CD14-positive monocyte (primary cell): ENCODE results near the gene C19orf44. TPM values are rescaled to one million over a fixed set of nuclear protein-coding genes. Genes with fewer than 3 reads are reported as not detected.
"Not testable (repeated sequence)": the region's sequence is repeated elsewhere in the genome, so short reads cannot be mapped to it uniquely, and the experiment has no call there.

Source experiments
- DNase-seq, 3 donors: peaks; one replicate each; pipeline ENCODE4 v3.0.0-alpha.2; 2011 to 2022
- H2AFZ ChIP-seq: 2 replicates; pipeline ENCODE4 v1.6.0; 2012; ENCODE audit warnings: mild to moderate bottlenecking, low read depth, low read length, inconsistent platforms; ENCODE audit not compliant: insufficient read depth, poor library complexity, severe bottlenecking
- H3K27ac ChIP-seq, 2 donors: 1 replicate in 1 of 2; 2 replicates in 1 of 2; pipeline ENCODE4 v1.5.1; 2012 to 2013; ENCODE audit warnings: low read length in 2 of 2, control low read depth in 1 of 2, inconsistent platforms in 1 of 2, low read depth in 1 of 2, mild to moderate bottlenecking in 1 of 2
- H3K27me3 ChIP-seq, 2 donors: one replicate each; pipeline versions ENCODE4 v1.6.0 to v1.6.1; 2011 to 2013; ENCODE audit warnings: low read length in 2 of 2; ENCODE audit not compliant: control insufficient read depth in 2 of 2, insufficient read depth in 2 of 2
- H3K36me3 ChIP-seq, 2 donors: replicated peaks in 1 of 2; 1 replicate in 1 of 2; 2 replicates in 1 of 2; pipeline versions ENCODE4 v1.5.1 to v1.6.1; 2012 to 2013; ENCODE audit warnings: low read length in 2 of 2, control low read depth in 1 of 2, inconsistent platforms in 1 of 2, mild to moderate bottlenecking in 1 of 2; ENCODE audit not compliant: insufficient read depth in 2 of 2, control insufficient read depth in 1 of 2
- H3K4me1 ChIP-seq, 2 donors: 1 replicate in 1 of 2; 2 replicates in 1 of 2; pipeline versions ENCODE4 v1.5.1 to v1.6.1; 2012 to 2013; ENCODE audit warnings: low read length in 2 of 2, control low read depth in 1 of 2, inconsistent platforms in 1 of 2, mild to moderate bottlenecking in 1 of 2, moderate library complexity in 1 of 2; ENCODE audit not compliant: insufficient read depth in 2 of 2, control insufficient read depth in 1 of 2
- H3K4me2 ChIP-seq: replicated peaks from 2 replicates; pipeline ENCODE3; 2012; ENCODE audit warnings: low read length, moderate library complexity, mild to moderate bottlenecking; ENCODE audit not compliant: poor library complexity, severe bottlenecking; ENCODE audit errors: extremely low read depth
- H3K4me3 ChIP-seq, 3 experiments: fragments of 200-600 bp in 1 of 3; sonication (generic) in 1 of 3; replicated peaks in 1 of 3; 1 replicate in 2 of 3; 2 replicates in 1 of 3; pipeline ENCODE4 v1.5.1; 2011 to 2013; ENCODE audit warnings: low read length in 3 of 3, mild to moderate bottlenecking in 3 of 3, control low read depth in 2 of 3, low read depth in 2 of 3, inconsistent platforms in 1 of 3, moderate library complexity in 1 of 3
- H3K79me2 ChIP-seq: 2 replicates; pipeline ENCODE4 v1.6.0; 2012; ENCODE audit warnings: mild to moderate bottlenecking, control low read depth, inconsistent platforms, low read length, moderate library complexity; ENCODE audit not compliant: insufficient read depth
- H3K9ac ChIP-seq: 2 replicates; pipeline ENCODE4 v1.6.0; 2017; ENCODE audit warnings: low read length, mild to moderate bottlenecking; ENCODE audit not compliant: insufficient read depth, poor library complexity, severe bottlenecking
- H3K9me3 ChIP-seq, 2 donors: replicated peaks in 1 of 2; 1 replicate in 1 of 2; 2 replicates in 1 of 2; pipeline versions ENCODE4 v1.5.1 to v1.6.1; 2012 to 2013; ENCODE audit warnings: low read length in 2 of 2, control low read depth in 1 of 2; ENCODE audit not compliant: control insufficient read depth in 1 of 2, insufficient read depth in 1 of 2
- H4K20me1 ChIP-seq: 2 replicates; pipeline ENCODE4 v1.6.0; 2012; ENCODE audit warnings: mild to moderate bottlenecking, low read length, control low read depth, moderate library complexity; ENCODE audit not compliant: insufficient read depth
- H3K27ac Mint-ChIP-seq, 7 donors: one replicate each; pipeline ENCODE4 v1.8.0; 2020; ENCODE audit warnings: mild to moderate bottlenecking in 7 of 7, mixed read lengths in 7 of 7, moderate library complexity in 6 of 7, inconsistent platforms in 2 of 7
- H3K27me3 Mint-ChIP-seq, 3 donors: one replicate each; pipeline ENCODE4 v1.8.0; 2021 to 2022; ENCODE audit warnings: low read depth in 3 of 3, mild to moderate bottlenecking in 3 of 3, mixed read lengths in 3 of 3, moderate library complexity in 3 of 3, inconsistent platforms in 1 of 3
- H3K36me3 Mint-ChIP-seq, 2 donors: one replicate each; pipeline ENCODE4 v1.8.0; 2020; ENCODE audit warnings: mixed read lengths in 2 of 2, inconsistent platforms in 1 of 2, mild to moderate bottlenecking in 1 of 2
- H3K4me1 Mint-ChIP-seq: one replicate; pipeline ENCODE4 v1.8.0; 2020; ENCODE audit warnings: mild to moderate bottlenecking, mixed read lengths
- H3K4me3 Mint-ChIP-seq, 2 donors: one replicate each; pipeline ENCODE4 v1.8.0; 2020; ENCODE audit warnings: mild to moderate bottlenecking in 2 of 2, mixed read lengths in 2 of 2, moderate library complexity in 1 of 2
- H3K9me3 Mint-ChIP-seq, 7 donors: one replicate each; pipeline ENCODE4 v1.8.0; 2020 to 2022; ENCODE audit warnings: mixed read lengths in 7 of 7, mild to moderate bottlenecking in 6 of 7, moderate library complexity in 6 of 7, inconsistent platforms in 2 of 7
- CTCF ChIP-seq: fragments of 200-600 bp; IDR thresholded peaks from one replicate; pipeline ENCODE4 v1.8.0; 2022; ENCODE audit warnings: antibody characterized with exemption, mild to moderate bottlenecking
- WGBS: methylation state at CpG from one replicate; pipeline ENCODE4 v1.1.5; 2013; ENCODE audit warnings: missing lambda C conversion rate; ENCODE audit not compliant: insufficient coverage; 5-methylcytosine and 5-hydroxymethylcytosine counted together
- intact Hi-C, 2 donors: fragments of 100-400 bp; cut with micrococcal nuclease; formaldehyde crosslinking; loops; one replicate each; pipeline versions ENCODE4 v1.15.0 to v1.15.1; 2023
- polyA plus RNA-seq, 3 donors: library from polyadenylated mRNA; depleted of rRNA in 1 of 3; unstranded in 2 of 3; stranded (reverse) in 1 of 3; fragments of 300-500 nt in 2 of 3; fragments of >200 nt in 1 of 3; fragmentation: Illumina TruSeq in 2 of 3; gene quantifications; 1 replicate in 2 of 3; 2 replicates in 1 of 3; pipeline ENCODE4 v1.2.3, GENCODE V29; 2012 to 2021

The C19orf44 gene
- polyA plus RNA-seq, 3 donors: 0.58 to 0.65 TPM; not detected in 1

GRCh38 chr19:16544473-16545231, 48.5 kb downstream of the C19orf44 start:
- Histone ChIP-seq H3K79me2 (peaks cover 49% of the 10 kb centered on the region), H3K9me3 (no peaks in the 10 kb centered on the region), H3K4me3 (no peak overlapping the region), H3K9ac (no peak overlapping the region), H2AFZ (no peak overlapping the region), H3K36me3 (peaks cover 2 to 4% of the 10 kb centered on the region in 2 donors), H4K20me1 (peaks cover 24% of the 10 kb centered on the region), H3K27ac (no peak overlapping the region), H3K4me1 (peaks cover 23 to 35% of the 10 kb centered on the region in 2 donors), H3K4me2 (no peak overlapping the region), H3K27me3 (no peaks in the 10 kb centered on the region)
- Mint-ChIP-seq H3K9me3 (no peaks in the 10 kb centered on the region), H3K27me3 (no peaks in the 10 kb centered on the region), H3K4me1 (peaks cover 39% of the 10 kb centered on the region), H3K4me3 (no peak overlapping the region), H3K36me3 (peaks cover 4 to 13% of the 10 kb centered on the region in 2 donors), H3K27ac (peak overlapping the region in 2 of 7 donors; percentile 25 to 55)
- no peak for TF ChIP-seq CTCF
- no peak for DNase-seq
- intact Hi-C loops: loop anchor here (5.0 kb wide), 2 partner anchors 43 to 47 kb away; partner anchors contain the start of genes C19orf44 (in 2 of the 2) and CALR3 (in 2 of the 2)
- 60% methylated on average over 2 of the region's 11 CpGs for WGBS

GRCh38 chr19:16548956-16549355, 52.8 kb downstream of the C19orf44 start:
- Mint-ChIP-seq H3K9me3 (no peaks in the 10 kb centered on the region), H3K4me1 (peaks cover 19% of the 10 kb centered on the region), H3K27ac (no peak overlapping the region), H3K36me3 (peaks cover 28 to 43% of the 10 kb centered on the region in 2 donors), H3K27me3 (no peaks in the 10 kb centered on the region), H3K4me3 (no peak overlapping the region)
- Histone ChIP-seq H3K27ac (no peak overlapping the region), H3K9me3 (no peaks in the 10 kb centered on the region), H3K9ac (no peak overlapping the region), H4K20me1 (no peaks in the 10 kb centered on the region), H3K79me2 (peaks cover 6% of the 10 kb centered on the region), H3K4me2 (no peak overlapping the region), H3K4me1 (peaks cover 5 to 11% of the 10 kb centered on the region in 2 donors), H2AFZ (no peak overlapping the region), H3K36me3 (peaks cover 27 to 40% of the 10 kb centered on the region in 2 donors), H3K4me3 (no peak overlapping the region), H3K27me3 (no peaks in the 10 kb centered on the region)
- no peak for TF ChIP-seq CTCF
- intact Hi-C loops: no loop called here
- no peak for DNase-seq
- 100% methylated on average over 1 of the region's 4 CpGs for WGBS

- 90% methylated on average over 1 of the region's 6 CpGs for WGBS
- H3K79me2 ChIP-seq, H3K27ac Mint-ChIP-seq, intact Hi-C loops, H3K27me3 ChIP-seq, DNase-seq, H3K4me1 ChIP-seq, H3K4me2 ChIP-seq, H3K4me1 Mint-ChIP-seq, H3K9ac ChIP-seq, H3K27me3 Mint-ChIP-seq, H3K9me3 Mint-ChIP-seq, H2AFZ ChIP-seq, H3K27ac ChIP-seq, H4K20me1 ChIP-seq, H3K4me3 Mint-ChIP-seq, H3K9me3 ChIP-seq, H3K4me3 ChIP-seq: not testable (repeated sequence)
- peaks cover 46 to 70% of the 10 kb centered on the region in 2 donors for H3K36me3 ChIP-seq
- H3K36me3 Mint-ChIP-seq: peaks cover 51 to 71% of the 10 kb centered on the region in 2 donors
These were observed 55.7 kb downstream of the C19orf44 start for GRCh38 chr19:16551902-16552301.
